ENCODE results near the gene SLC16A5. TPM values are rescaled to one million over a fixed set of nuclear protein-coding genes. Genes with fewer than 3 reads are reported as not detected.

Gene SLC16A5
- total RNA-seq, 1 experiment from 2014 or later: 8.8 TPM

DNA sequence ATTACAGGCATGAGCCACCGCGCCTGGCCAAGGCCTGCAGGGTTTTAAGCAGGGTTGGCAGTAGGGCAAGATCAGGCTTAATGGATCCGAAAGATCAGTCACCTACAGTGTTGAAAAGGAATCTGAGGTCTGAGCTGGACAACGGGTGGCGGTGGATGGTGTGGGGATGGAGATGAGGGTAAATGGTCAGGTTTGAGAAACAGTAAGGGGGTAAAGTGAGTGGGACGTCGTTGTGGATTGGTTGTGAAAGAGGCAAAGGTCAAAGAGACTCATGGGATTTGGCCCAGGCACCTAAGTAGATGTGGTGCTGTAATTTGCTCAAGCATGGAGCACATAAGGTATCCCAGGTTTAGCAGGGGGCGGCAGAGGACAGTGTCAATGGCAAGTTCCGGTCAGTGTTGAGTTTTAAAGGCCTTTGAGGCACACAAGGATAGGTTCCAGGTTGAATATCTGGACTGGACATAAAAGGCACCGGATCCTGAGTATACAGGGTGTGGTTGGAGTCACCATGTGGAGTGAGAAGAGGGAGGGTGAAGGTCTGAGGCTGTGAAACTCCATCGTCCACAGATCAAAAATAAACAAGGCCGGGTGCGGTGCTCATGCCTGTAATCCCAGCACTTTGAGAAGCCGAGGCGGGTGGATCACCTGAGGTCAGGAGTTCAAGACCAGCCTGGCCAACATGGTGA is 1.1 kb upstream of the SLC16A5 start:
- DNase-seq (ENCODE audit: low read depth): no peak

DNA sequence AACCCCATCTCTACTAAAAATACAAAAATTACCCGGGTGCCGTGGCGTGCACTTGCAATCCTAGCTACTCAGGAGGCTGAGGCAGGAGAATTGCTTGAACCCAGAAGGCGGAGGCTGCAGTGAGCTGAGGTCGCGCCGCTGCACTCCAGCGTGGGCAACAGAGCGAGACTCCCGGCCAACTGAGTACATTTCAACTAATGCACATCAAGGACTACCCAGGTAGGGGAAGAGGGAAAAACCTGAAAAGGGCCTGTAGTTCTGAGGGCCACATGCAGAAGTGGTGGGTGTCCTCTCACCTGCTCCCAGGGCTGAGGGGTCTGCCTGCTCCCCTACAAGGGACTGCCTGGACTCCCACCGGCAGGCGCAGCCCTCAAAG is 584 bp upstream of the SLC16A5 start:
- no peak for DNase-seq (ENCODE audit: low read depth)

DNA sequence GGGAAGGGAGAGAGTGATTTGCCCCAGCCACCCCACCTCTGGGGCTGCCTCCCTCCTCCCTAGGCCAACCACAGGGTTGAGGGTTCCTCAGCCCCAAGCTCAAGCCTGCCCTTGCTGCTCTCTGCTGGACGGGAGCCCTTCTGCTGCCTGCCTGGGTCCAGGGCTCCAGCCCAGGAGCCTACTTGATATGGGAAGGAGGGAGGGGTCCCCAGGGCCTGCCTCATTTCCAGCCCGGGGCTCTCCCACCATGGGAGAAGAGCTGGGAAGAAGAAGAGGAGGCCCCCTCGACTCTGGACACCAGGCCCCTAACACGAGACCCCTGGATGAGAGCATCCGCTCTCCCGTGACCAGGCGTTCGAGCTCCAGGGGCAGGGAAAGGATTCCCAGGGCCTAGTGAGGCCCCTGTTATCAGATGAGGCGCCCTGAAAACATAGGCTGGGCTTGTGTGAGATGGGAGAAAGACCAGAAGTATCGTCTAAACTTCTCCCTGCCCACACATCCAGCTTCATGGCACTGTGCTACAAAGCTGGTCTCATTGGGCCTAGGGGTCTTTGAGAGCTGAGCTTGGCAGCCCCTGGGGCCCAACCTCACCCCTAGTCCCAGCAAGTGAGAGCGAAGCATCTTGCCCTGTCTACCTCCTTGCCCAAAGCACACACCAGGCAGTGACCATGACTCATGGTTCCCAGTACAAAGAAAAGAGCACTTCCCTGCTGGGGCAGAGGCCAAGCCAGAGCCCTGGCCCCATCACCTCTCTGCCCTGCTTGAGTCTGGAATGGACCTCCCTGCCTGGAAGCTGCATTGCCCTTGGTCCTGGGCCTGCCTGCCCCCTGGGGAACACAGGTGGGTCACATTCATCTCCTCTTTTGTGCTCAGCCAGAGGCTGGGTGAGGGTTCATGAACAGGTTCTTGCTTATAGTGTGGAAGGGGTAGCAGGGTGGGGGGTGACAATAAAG is 987 bp downstream of the SLC16A5 start:
- peak; percentile 54 for DNase-seq (ENCODE audit: low read depth)

DNA sequence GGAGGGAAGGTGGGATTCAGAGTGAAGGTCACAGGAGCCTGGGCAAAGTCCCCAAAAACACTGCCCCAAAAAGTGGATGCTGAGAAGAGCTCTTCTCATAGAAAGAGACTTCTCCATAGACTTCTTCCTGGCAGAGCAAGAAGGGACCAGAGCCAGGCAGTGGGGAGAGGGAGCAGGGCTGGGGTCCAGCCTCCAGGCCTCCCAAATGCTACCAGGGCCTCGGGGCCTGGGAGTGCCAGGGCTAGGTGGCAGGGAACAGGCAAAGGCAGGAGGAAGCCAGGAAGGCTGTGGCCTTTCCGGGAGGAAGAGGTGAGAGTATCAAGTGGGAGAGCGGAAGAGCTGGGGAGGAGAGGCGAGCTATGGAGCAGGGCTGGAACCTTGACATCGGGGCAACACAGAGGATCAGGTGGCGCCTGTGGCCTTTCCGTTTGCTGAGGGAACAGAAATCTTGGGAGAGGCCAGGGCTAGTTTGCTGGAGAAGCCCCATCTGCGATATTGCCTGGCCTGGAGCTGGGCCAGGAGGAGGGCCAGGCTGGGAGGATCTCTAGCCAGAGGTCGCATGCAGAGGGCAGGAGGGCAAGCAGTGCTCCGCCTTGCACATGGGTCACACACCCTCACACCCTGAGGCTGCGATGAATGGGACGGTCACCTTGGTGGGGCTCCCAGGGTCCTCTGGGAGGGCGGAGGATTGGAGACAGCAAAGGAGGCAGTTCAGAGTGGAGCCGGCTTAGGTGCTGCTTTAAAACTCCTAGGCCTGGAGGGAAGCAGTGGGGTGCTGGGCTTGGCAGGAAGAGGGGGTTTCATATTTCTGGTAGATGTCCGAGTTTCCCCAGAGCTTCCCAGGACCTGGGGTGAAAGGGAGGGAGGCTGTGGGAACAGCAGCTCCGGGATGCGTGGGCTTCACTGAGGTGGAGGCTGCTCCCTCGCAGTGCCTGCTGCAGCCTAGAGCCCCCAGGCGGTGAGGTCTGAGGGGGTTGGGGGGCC is 3.4 kb downstream of the SLC16A5 start:
- DNase-seq (ENCODE audit: low read depth): no peak

DNA sequence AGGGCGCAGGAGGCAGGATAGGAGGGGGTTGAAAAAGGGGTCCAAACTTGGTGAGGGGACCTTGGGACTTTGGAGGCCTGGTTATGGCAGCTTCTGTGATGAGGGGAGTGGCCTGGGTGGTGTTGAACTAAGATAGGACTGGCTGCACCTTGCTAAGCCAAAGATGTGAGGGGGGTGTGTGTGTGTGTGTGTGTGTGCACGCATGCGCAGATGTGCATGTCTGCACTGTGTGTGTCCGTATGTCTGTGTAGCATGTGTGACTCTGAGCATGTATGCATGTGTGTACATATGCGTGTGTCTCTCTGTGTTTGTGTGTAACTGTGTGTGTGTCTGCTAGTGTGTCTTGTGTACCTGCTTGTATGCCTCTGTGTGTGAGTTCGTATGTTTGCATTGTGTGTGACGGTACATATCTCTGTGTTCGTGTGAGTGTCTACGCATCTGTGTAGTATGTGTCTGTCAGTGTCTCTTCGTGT is 4.1 kb downstream of the SLC16A5 start:
- DNase-seq (ENCODE audit: low read depth): no peak

DNA sequence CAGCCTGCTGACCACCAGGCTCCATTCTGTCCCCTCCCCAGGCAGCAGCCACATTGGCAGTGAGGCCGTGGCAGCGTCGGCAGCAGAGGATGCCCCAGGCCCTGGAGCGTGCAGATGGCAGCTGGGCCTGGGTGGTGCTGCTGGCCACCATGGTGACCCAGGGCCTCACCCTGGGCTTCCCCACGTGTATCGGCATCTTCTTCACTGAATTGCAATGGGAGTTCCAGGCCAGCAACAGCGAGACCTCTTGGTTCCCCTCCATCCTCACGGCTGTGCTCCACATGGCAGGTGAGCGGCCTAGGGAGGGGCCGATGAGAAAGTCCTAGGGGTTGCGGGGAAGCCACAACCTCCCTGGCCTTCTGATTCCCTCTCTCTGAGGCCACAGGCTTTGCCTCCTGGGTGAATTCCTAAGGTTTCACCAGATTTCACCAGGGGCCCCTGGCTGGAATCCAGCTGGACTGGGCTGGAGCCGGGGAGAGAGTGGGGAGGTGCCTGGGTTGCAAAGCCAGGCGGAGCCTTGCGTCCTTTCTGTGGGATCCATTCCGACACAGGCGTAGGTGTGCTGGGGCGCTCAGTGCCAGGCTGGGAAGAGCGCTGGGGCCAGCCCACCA is 5.9 kb downstream of the SLC16A5 start:
- DNase-seq (ENCODE audit: low read depth): no peak

DNA sequence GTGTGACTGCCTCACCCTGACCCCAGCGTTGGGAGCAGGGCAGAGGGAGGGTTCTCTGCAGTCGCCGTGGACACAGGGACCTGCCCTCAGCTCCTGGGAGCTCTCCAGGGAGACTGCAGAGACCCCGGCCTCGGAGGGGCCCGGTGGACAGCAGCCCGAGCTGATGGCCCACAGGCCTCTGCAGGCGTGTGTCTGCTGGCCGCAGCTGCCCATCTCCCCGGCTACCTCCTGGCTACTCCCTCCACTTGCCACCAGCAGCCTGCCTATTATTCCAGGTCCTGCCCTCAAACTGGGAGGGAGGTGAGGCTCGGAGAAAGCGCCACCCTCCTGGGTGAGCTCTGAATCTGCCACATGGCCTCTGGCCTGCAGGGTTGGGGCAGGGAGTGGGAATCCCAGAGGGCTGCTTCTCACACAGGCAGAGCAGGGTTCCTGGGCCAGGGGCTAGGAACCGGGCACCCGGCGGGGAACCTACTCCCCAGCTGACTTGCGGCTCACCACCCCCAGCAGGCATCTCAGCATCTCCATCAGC is 7.2 kb downstream of the SLC16A5 start:
- DNase-seq (ENCODE audit: low read depth): no peak

DNA sequence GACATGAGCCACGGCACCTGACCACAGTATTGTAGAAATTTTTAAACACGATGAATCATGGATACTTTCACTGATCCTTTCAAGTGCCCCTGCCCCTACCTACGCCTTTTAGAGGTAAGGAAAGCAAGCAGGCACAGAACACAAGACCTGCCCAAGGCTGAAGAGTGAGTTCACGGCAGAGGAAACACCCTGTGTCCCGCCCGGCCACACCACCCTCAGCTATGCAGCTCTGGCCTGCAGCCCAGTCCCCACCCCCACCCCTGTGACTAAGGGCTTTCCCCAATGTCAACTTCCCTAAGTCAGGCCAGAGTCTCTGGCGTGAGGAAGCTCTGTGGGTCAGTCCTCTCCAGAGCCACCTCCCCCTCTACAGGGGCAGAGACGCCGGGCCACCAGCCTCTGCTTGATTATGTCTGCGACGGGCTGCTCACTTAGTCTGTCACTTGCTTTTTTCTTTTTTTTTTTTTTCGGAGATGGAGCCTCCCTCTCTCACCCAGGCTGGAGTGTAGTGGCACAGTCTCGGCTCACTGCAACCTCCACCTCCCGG is 8.4 kb downstream of the SLC16A5 start:
- DNase-seq (ENCODE audit: low read depth): peak; percentile 81

DNA sequence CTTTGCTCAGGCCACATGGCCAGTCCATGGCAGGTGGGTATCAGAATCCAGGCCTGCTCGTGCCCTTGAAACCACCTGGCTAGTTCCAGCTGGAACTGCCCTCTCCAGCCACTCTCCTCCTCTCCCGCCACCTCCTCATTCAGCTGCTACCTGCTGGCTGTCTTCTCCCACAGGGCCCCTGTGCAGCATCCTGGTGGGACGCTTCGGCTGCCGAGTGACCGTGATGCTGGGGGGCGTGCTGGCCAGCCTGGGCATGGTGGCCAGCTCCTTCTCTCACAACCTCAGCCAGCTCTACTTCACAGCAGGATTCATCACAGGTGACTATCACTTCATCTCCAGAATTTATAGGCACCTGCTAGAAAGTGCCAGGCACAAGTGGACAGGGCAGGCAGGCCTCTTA is 10.1 kb downstream of the SLC16A5 start:
- no peak for DNase-seq (ENCODE audit: low read depth)

DNA sequence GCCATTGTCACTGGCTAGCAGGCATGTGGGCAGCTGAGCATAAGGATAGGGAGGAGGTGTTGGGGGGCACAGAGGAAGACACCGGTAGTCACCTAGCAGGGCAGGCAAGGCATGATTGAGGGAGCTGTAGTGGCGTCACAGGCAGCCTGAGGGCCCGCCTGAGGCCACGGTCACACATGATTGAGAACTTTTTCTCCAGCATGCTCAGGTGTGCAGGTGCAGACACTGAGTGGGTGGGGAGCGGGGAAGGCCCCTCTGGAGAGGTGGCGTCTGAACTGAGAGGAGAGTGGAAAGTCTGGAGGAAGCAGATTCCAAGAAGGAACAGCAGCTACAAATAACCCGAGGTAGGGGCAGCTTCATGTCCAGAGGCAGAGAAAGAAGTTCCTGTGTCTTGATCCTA is 11.1 kb downstream of the SLC16A5 start:
- DNase-seq (ENCODE audit: low read depth): no peak

DNA sequence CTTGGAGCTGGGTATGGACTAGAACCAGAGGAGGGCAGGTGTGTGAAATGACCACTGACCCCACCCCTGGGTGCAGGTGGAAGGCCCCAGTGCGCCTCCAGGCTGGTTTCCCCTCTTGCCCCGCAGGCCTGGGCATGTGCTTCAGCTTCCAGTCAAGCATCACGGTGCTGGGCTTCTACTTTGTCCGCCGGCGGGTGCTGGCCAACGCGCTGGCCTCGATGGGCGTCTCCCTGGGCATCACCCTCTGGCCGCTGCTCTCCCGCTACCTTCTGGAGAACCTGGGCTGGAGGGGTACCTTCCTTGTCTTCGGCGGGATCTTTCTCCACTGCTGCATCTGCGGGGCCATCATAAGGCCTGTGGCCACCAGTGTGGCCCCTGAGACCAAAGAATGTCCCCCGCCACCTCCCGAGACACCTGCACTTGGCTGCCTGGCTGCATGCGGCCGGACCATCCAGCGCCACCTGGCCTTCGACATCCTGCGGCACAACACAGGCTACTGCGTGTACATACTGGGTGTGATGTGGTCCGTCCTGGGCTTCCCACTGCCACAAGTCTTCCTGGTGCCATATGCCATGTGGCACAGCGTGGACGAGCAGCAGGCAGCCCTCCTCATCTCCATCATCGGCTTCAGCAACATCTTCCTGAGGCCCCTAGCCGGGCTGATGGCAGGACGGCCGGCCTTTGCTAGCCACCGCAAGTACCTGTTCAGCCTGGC is 12.3 kb downstream of the SLC16A5 start:
- DNase-seq (ENCODE audit: low read depth): no peak

DNA sequence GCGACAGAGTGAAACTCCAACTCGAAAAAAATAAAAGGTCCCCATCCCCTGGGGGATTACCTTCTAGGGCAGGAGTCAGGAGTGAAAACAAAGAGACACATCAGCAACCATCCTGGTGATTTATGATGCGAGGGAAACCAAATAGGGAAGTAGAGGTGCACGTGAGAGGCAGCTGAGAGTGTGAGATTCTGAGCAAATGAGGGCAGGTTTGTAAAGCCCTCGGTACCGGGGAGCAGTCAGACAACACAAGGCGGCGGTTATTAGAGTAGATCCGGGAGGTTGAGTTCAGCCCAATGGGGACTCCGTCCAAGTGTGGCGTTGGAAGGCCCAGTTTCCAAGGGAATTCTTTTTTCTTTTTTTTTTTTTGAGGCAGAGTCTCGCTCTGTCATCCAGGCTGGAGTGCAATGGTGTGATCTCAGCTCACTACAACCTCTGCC is 14.6 kb downstream of the SLC16A5 start:
- no peak for DNase-seq (ENCODE audit: low read depth)

DNA sequence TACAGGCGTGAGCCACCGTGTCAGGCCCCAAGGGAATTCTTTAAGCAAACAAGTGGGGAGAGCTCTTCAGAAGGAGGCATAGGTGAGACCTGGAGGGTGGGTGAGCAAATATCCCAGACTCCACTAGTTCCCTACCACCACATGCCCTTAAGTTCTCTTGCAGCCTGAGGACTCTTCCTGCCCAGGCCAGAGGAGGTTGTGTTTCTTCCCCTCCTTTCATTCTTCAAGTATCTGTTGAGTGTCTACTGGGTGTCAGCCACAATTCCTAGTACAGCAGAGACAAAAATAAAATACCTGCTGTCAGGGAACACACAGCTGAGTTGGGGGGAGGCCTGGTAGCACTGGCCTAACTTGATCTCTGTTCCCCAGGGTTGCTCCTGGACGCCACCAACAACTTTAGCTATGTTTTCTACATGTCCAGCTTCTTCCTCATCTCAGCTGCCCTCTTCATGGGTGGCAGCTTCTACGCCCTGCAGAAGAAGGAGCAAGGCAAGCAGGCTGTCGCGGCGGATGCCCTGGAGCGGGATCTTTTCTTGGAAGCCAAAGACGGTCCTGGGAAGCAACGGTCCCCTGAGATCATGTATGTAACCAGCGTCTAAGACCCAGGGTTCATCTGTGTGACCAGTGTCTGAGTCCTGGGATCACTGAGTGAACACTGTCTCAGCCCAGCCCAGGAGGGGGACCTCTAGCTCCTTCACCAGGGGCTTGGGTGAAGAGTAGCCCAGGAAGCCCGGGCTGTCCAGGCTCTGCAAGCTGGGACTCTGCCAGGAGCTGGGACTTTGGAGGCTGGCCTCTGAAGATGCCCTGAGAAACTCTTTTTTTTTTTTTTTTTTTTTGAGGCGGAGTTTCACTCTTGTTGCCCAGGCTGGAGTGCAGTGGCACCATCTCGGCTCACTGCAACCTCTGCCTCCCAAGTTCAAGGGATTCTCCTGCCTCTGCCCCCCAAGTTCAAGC is 16.1 kb downstream of the SLC16A5 start:
- DNase-seq (ENCODE audit: low read depth): no peak

DNA sequence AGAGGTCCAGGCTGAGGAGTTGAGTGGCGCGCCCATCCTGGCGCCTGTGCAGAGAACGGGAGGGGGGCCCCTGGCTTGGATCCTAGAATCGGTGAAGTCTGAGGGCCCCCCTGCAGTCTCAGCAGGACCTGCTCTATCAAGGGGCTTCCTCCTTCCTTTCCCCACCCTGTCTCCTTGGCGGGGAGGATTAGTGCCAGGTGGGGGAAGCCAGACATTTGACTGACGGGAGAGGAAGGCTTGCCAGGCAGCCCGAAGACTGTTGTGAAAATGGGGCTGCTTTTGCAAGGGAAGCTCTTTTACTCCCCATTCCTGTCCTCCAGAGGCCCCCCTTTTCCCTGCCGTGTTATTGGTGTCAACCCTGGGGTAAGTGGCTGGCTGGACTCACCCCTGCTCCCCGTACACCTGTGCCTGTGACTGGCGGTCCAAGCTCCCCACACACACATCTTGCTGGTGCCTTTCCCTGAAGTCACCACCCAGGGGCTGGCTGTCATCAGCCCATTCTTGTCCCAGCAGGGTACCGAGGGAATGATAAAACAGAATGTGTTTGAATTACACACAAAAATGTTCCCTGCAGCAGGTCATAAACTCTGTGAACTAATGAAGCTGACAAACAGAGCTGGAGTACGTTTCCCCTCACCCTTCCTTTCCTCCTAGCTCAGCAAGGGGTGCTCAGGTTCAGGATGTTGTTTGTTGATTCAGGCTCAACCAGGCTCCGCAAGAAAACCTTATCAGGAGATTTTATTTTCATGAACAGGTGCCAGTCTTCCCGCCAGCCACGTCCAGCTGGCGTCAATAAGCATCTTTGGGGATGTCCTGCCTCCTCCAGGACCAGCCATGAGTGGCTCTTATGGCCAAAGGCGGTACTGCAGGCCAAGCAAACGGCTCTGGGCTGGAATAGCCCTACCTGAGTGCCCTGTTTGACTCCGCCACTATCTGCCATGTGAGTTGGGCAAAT is 17.6 kb downstream of the SLC16A5 start:
- no peak for DNase-seq (ENCODE audit: low read depth)

DNA sequence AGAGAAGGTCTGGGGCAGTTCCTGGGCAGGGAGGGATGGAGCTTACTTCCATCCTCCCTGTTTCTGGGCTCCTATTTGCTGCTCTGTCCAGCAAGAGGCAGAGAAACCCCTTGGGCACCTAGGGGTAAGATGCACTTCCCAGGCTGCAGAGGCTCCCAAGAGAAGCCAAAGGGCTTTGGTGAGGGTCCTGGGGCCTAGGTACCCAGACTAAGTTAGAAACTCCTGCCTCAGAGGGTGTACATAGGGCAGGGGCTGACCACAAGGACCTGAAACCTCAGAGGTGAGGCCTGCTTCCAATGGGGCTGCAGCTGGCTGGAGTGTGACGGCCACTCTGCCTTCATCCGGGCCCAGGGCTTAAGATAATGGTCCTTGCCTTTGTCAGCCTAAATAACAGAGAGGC is 20.4 kb downstream of the SLC16A5 start:
- DNase-seq (ENCODE audit: low read depth): no peak

DNA sequence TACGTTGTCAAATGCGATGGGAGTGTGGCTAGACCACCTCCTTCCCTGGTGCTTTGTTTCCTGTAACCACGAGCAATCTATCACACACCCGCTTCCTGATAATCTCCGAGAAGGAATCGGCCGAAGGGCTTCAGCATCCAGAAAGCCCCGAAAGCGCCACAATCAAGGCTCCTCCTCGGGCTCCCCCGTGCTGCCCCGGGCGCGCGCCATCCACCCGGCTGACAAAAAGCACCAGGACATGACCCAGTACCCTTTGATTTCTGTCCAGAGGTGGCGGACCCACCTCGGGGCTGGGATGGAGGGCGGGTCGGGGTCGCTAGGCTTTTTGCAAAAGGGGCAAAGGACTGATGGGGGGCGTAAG is 21.3 kb downstream of the SLC16A5 start:
- no peak for DNase-seq (ENCODE audit: low read depth)

DNA sequence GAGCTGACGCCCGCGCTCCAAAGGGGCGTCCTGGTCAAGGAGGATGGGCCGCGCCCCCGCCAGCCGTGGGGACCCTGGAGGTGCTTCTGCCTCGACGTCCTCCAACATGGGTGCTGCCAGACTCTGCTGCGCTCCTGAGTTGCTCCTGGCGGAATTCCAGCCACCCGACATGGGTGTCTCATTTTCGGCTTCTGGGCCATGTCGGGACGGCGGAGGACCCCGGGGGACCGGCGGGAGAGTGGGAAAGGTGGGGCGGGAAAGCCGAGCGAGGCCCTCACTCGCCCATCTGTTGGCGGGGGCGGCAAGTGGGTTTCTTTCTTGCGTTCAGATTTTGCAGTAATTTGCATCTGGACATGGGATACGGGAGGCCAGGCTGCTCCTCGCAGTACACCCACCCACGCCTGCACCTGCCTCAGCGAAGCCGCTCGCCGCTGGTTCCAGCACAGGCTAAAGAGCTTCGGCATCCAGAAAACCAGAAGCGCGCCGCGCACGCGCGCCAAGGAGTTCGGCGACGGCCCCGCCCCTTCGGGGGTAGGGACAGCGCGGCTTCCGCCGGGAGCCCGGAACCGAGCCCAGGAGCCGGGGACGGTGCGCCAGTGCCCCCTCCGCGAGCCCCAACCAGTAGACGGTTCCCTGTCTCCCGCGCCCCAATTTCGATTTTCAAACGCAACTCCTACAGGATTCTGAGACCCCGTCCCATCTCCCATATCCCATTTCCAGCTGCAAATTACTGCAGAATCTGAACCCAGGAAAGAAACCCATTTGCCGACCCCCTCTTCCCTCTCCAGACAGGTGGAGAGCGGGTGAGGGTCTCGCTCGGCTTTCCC is 21.9 kb downstream of the SLC16A5 start, which contains the start of gene ARMC7:
Gene ARMC7 (plus strand): TSS at position 563 of the 827 bp plus-strand sequence. CDS start 320 bp downstream, outside the sequence.
- DNase-seq (ENCODE audit: low read depth): peak; percentile 75

Data from RPMI7951 (cell line).